HepG2 (cell line): ENCODE results near the gene KRT17. TPM values are rescaled to one million over a fixed set of nuclear protein-coding genes. Genes with fewer than 3 reads are reported as not detected.
A peak's percentile ranks its signal among the peaks of the same experiment; 100 is the strongest.

ENCODE experiments used
- HNRNPK ChIP-seq: fragments of 200-400 bp; formaldehyde crosslinking; IDR thresholded peaks from 2 replicates; pipeline ENCODE4 v1.6.1; 2018; ENCODE audit warnings: low read length, low read depth, moderate library complexity, mild to moderate bottlenecking; ENCODE audit not compliant: poor library complexity, severe bottlenecking
- KAT8 ChIP-seq: IDR thresholded peaks from 2 replicates; pipeline ENCODE4 v1.6.1; 2016; ENCODE audit warnings: missing genetic modification reagents, missing compliant biosample characterization
- MZF1 ChIP-seq: sonication (generic); formaldehyde crosslinking; IDR thresholded peaks from 2 replicates; pipeline ENCODE4 v1.8.1; 2023; ENCODE audit warnings: mild to moderate bottlenecking, missing genetic modification reagents, borderline replicate concordance
- SYNCRIP ChIP-seq: fragments of 200-400 bp; formaldehyde crosslinking; IDR thresholded peaks from 2 replicates; pipeline ENCODE4 v1.6.1; 2018; ENCODE audit warnings: mild to moderate bottlenecking, low read depth, low read length; ENCODE audit not compliant: insufficient read depth
- ZFX ChIP-seq: sonication (generic); formaldehyde crosslinking; IDR thresholded peaks from 2 replicates; pipeline ENCODE4 v1.4.0; 2020; ENCODE audit warnings: mild to moderate bottlenecking, low read depth, missing genetic modification reagents, moderate library complexity
- ZMAT3 ChIP-seq: sonication (generic); formaldehyde crosslinking; conservative IDR thresholded peaks from 2 replicates; pipeline ENCODE4 v1.7.0; 2021; ENCODE audit warnings: missing genetic modification reagents
- ZNF441 ChIP-seq: sonication (generic); formaldehyde crosslinking; IDR thresholded peaks from 2 replicates; pipeline ENCODE4 v1.7.0; 2021; ENCODE audit warnings: missing genetic modification reagents, borderline replicate concordance
- ZSCAN25 ChIP-seq: sonication (generic); formaldehyde crosslinking; IDR thresholded peaks from 2 replicates; pipeline ENCODE4 v1.8.0; 2022; ENCODE audit warnings: mild to moderate bottlenecking, missing genetic modification reagents
- polyA plus RNA-seq, 8 experiments: library from polyadenylated mRNA; depleted of rRNA in 3 of 8; stranded (reverse) in 7 of 8; unstranded in 1 of 8; fragments of >200 nt; fragmentation: Illumina TruSeq in 4 of 8; extraction: Trizol in 4 of 8; gene quantifications; 2 replicates each; pipeline versions ENCODE4 v1.2.1 to v1.2.3, GENCODE V29; 2011 to 2016; ENCODE audit warnings: low read depth in 4 of 8, missing spikeins in 1 of 8, mixed read lengths in 1 of 8; ENCODE audit not compliant: insufficient read depth in 1 of 8
- total RNA-seq, 5 experiments: library from RNA; depleted of rRNA; stranded (reverse); fragments of >200 nt; fragmentation: Illumina TruSeq; extraction: Trizol; gene quantifications; 2 replicates each; pipeline ENCODE4 v1.2.3, GENCODE V29; 2016; ENCODE audit warnings: low read depth in 1 of 5
- TF ChIP-seq, protein P1 (sequence below): sonication (generic); formaldehyde crosslinking; IDR thresholded peaks from 2 replicates; pipeline ENCODE4 v1.4.0; 2020; ENCODE audit warnings: missing genetic modification reagents
- TF ChIP-seq, protein P2 (sequence below): sonication (generic); formaldehyde crosslinking; IDR thresholded peaks from one replicate; pipeline ENCODE4 v1.5.1; 2020; ENCODE audit warnings: mild to moderate bottlenecking, missing genetic modification reagents; ENCODE audit errors: not compliant biosample characterization

KRT17 gene
- total and polyA plus RNA-seq, 2 of the 13 experiments (the other 11 are each of a cell fraction or from before 2014, with no cell fraction given): 0.38 to 0.82 TPM

DNA sequence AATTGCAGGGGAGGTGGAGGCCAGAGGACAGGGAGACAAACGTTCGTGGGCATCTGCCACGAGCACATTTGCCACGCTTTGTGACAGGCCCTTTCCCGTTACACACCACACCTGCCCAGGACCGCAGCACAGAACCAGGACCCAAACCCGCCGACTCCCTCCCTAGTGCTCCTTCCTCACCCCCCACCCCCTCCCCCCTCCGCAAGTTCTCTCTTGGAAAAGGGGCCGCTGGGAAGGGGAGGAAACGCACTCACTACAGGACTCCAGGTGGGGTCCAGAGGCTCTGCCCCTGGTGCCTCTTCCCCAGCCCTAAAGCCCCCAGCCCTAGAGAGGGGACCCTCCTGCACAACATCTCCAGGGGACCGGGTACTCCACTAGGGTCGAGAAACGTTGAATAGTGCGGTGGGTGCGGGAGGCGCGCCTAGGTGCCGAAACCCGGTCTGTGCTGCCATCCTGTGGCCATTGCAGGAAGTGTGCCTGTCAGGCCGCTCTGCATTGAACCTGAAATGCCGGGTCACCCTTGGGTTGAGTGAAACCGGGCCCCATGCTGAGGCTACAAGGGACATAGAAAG lies 42.4 kb upstream of the KRT17 start (continued):
- TF ChIP-seq, protein P1, sequence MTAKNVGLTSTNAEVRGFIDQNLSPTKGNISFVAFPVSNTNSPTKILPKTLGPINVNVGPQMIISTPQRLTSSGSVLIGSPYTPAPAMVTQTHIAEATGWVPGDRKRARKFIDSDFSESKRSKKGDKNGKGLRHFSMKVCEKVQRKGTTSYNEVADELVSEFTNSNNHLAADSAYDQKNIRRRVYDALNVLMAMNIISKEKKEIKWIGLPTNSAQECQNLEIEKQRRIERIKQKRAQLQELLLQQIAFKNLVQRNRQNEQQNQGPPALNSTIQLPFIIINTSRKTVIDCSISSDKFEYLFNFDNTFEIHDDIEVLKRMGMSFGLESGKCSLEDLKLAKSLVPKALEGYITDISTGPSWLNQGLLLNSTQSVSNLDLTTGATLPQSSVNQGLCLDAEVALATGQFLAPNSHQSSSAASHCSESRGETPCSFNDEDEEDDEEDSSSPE (CRISPR knock-in tag): peak; percentile 48
- TF ChIP-seq HNRNPK (no peak), MZF1 (CRISPR knock-in tag) (no peak), ZNF441 (CRISPR knock-in tag) (0 out of 2 replicates have a peak, but pooled peaks have one; percentile 12), ZSCAN25 (peak; percentile 66; the same call in 1 of the 2 replicates), ZFX (CRISPR knock-in tag) (peak; percentile 55; the same call in 1 of the 2 replicates), ZMAT3 (CRISPR knock-in tag) (peak; percentile 86), SYNCRIP (no peak), KAT8 (peak; percentile 68)
- TF ChIP-seq, protein P2, sequence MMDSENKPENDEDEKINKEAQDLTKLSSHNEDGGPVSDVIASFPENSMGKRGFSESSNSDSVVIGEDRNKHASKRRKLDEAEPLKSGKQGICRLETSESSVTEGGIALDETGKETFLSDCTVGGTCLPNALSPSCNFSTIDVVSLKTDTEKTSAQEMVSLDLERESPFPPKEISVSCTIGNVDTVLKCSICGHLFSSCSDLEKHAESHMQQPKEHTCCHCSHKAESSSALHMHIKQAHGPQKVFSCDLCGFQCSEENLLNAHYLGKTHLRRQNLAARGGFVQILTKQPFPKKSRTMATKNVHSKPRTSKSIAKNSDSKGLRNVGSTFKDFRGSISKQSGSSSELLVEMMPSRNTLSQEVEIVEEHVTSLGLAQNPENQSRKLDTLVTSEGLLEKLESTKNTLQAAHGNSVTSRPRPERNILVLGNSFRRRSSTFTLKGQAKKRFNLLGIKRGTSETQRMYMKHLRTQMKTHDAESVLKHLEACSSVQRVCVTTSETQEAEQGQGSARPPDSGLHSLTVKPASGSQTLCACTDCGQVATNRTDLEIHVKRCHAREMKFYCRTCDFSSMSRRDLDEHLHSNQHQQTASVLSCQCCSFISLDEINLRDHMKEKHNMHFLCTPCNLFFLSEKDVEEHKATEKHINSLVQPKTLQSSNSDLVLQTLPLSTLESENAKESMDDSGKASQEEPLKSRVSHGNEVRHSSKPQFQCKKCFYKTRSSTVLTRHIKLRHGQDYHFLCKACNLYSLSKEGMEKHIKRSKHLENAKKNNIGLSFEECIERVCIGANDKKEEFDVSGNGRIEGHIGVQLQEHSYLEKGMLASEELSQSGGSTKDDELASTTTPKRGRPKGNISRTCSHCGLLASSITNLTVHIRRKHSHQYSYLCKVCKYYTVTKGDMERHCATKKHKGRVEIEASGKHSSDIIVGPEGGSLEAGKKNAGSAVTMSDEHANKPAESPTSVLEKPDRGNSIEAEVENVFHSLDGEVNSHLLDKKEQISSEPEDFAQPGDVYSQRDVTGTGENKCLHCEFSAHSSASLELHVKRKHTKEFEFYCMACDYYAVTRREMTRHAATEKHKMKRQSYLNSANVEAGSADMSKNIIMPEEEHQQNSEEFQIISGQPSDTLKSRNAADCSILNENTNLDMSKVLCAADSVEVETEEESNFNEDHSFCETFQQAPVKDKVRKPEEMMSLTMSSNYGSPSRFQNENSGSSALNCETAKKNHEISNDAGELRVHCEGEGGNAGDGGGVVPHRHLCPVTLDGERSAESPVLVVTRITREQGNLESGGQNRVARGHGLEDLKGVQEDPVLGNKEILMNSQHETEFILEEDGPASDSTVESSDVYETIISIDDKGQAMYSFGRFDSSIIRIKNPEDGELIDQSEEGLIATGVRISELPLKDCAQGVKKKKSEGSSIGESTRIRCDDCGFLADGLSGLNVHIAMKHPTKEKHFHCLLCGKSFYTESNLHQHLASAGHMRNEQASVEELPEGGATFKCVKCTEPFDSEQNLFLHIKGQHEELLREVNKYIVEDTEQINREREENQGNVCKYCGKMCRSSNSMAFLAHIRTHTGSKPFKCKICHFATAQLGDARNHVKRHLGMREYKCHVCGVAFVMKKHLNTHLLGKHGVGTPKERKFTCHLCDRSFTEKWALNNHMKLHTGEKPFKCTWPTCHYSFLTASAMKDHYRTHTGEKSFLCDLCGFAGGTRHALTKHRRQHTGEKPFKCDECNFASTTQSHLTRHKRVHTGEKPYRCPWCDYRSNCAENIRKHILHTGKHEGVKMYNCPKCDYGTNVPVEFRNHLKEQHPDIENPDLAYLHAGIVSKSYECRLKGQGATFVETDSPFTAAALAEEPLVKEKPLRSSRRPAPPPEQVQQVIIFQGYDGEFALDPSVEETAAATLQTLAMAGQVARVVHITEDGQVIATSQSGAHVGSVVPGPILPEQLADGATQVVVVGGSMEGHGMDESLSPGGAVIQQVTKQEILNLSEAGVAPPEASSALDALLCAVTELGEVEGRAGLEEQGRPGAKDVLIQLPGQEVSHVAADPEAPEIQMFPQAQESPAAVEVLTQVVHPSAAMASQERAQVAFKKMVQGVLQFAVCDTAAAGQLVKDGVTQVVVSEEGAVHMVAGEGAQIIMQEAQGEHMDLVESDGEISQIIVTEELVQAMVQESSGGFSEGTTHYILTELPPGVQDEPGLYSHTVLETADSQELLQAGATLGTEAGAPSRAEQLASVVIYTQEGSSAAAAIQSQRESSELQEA (CRISPR knock-in tag): peak; percentile 43
- TF ChIP-seq, all 625 proteins: peak for 127
